Neural progenitor cell (in vitro differentiated cells): ENCODE data around the gene DOCK11. TPM values are rescaled to one million over a fixed set of nuclear protein-coding genes. Genes with fewer than 3 reads are reported as not detected.

Experiments
- DNase-seq: peaks from one replicate; pipeline ENCODE4 v3.0.0-alpha.2; 2016; ENCODE audit warnings: low spot score
- H2AFZ ChIP-seq: fragments of 200-600 bp; sonication (generic); replicated peaks from 2 replicates; pipeline ENCODE4 v1.6.1; 2016; ENCODE audit warnings: antibody characterized with exemption
- H3F3A ChIP-seq: fragments of 200-600 bp; sonication (generic); 2 replicates; pipeline ENCODE4 v1.6.1; 2016; ENCODE audit warnings: antibody characterized with exemption, low read depth
- H3K27ac ChIP-seq: fragments of 200-600 bp; sonication (generic); 2 replicates; pipeline ENCODE4 v1.5.1; 2016; ENCODE audit warnings: mild to moderate bottlenecking
- H3K27me3 ChIP-seq: fragments of 200-600 bp; sonication (generic); 2 replicates; pipeline ENCODE4 v1.6.1; 2016; ENCODE audit warnings: mild to moderate bottlenecking, moderate library complexity
- H3K36me3 ChIP-seq: fragments of 200-600 bp; sonication (generic); 2 replicates; pipeline ENCODE4 v1.5.1; 2016
- H3K4me1 ChIP-seq: fragments of 200-600 bp; sonication (generic); 2 replicates; pipeline ENCODE4 v1.6.1; 2016; ENCODE audit warnings: mixed run types
- H3K4me2 ChIP-seq: fragments of 200-600 bp; sonication (generic); 2 replicates; pipeline ENCODE4 v1.6.1; 2016
- H3K4me3 ChIP-seq: fragments of 200-600 bp; sonication (generic); 2 replicates; pipeline ENCODE4 v1.5.1; 2016
- H3K79me2 ChIP-seq: fragments of 200-600 bp; sonication (generic); 2 replicates; pipeline ENCODE4 v1.6.1; 2016; ENCODE audit warnings: low read depth
- H3K9ac ChIP-seq: fragments of 200-600 bp; sonication (generic); 2 replicates; pipeline ENCODE4 v1.6.1; 2016
- H3K9me3 ChIP-seq: fragments of 200-600 bp; sonication (generic); 2 replicates; pipeline ENCODE4 v1.5.1; 2016; ENCODE audit warnings: low read depth
- H4K20me1 ChIP-seq: fragments of 200-600 bp; sonication (generic); 2 replicates; pipeline ENCODE4 v1.6.1; 2016; ENCODE audit warnings: low read depth
- H3K27ac Mint-ChIP-seq: 3 replicates; pipeline ENCODE4 v1.8.0; 2021; ENCODE audit warnings: mixed read lengths
- H3K27me3 Mint-ChIP-seq: 2 replicates; pipeline ENCODE4 v1.8.0; 2022; ENCODE audit warnings: low read depth, mild to moderate bottlenecking, inconsistent platforms, moderate library complexity, mixed read lengths; ENCODE audit not compliant: insufficient read depth
- H3K36me3 Mint-ChIP-seq: 3 replicates; pipeline ENCODE4 v1.8.0; 2021; ENCODE audit warnings: mixed read lengths
- H3K4me1 Mint-ChIP-seq: 3 replicates; pipeline ENCODE4 v1.8.0; 2021; ENCODE audit warnings: mixed read lengths
- H3K4me3 Mint-ChIP-seq: 3 replicates; pipeline ENCODE4 v1.8.0; 2021; ENCODE audit warnings: mild to moderate bottlenecking, moderate library complexity, mixed read lengths
- H3K9me3 Mint-ChIP-seq: 3 replicates; pipeline ENCODE4 v1.8.0; 2020; ENCODE audit warnings: mixed read lengths
- CTCF ChIP-seq: fragments of 200-600 bp; sonication (generic); IDR thresholded peaks from 2 replicates; pipeline ENCODE4 v1.5.1; 2017; ENCODE audit warnings: antibody characterized with exemption, mild to moderate bottlenecking
- EZH2 ChIP-seq: fragments of 200-600 bp; sonication (generic); IDR thresholded peaks from 2 replicates; pipeline ENCODE4 v1.6.1; 2017; ENCODE audit warnings: antibody characterized with exemption, mild to moderate bottlenecking, moderate library complexity
- EZH2phosphoT487 ChIP-seq: fragments of 200-600 bp; sonication (generic); IDR thresholded peaks from 2 replicates; pipeline ENCODE4 v1.6.1; 2017; ENCODE audit warnings: antibody characterized with exemption
- total RNA-seq: library from RNA; depleted of rRNA; stranded (reverse); fragments of >200 nt; gene quantifications from 2 replicates; pipeline ENCODE4 v1.2.3, GENCODE V29; 2015; ENCODE audit warnings: low replicate concordance

The DOCK11 gene
- total RNA-seq, 1 donor from 2014 or later, result 20.9 TPM

- Histone ChIP-seq H3K27me3 (peaks cover 30% of the 10 kb centered on the region), H3K4me3 (peak overlapping the region; percentile 66), H3K4me1 (peaks cover 4% of the 10 kb centered on the region), H3K79me2 (no peaks in the 10 kb centered on the region), H3F3A (no peaks in the 10 kb centered on the region), H2AFZ (peak overlapping the region; percentile 72), H4K20me1 (peaks cover 3% of the 10 kb centered on the region), H3K9ac (no peak overlapping the region), H3K27ac (no peak overlapping the region), H3K36me3 (no peaks in the 10 kb centered on the region), H3K9me3 (peaks cover 3% of the 10 kb centered on the region), H3K4me2 (peak overlapping the region; percentile 83)
- Mint-ChIP-seq H3K27me3 (peaks cover 3% of the 10 kb centered on the region), H3K4me3 (peak overlapping the region; percentile 91), H3K4me1 (peaks cover 34% of the 10 kb centered on the region), H3K36me3 (no peaks in the 10 kb centered on the region), H3K27ac (peak overlapping the region; percentile 72), H3K9me3 (no peaks in the 10 kb centered on the region)
- peak; percentile 21 for DNase-seq
- TF ChIP-seq EZH2phosphoT487, result no peak
- no peak for TF ChIP-seq CTCF
- TF ChIP-seq EZH2, result no peak
These were observed 1.1 kb downstream of the DOCK11 start for GRCh38 chrX:118496763-118497079.

DNA sequence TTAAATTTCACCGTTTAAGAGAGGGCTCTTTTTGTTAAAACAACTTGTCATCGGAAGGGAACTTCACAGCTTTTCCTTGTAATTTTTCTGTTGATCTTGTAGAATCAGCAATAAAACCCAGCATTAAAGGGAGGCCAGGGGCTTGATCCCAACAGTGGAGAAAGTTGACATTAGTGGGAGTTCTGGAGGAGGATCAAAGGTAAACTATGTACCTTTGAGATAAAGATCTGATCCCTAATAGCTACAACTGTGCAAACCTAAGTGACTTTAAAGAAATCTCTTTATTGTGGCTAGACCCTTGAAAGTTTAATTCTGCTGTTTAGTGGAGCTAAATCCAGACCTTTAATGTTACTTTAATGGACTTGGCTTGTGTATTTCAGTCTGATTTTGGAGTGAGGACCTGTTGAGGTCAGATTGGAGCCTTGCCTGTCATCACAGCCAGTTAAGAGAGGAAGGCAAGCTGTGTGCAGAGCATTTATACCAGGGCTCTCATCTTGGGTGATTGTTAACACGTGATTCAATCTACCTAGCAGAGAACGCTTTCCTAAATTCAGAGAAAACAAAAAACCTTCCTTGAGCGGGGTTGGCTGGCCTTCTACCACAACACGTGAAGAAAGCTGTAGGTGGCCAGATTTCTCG is 1.7 kb downstream of the DOCK11 start:
- no peak overlapping the region for H3K27ac Mint-ChIP-seq
- no peaks in the 10 kb centered on the region for H3K36me3 ChIP-seq
- no peak overlapping the region for H3K9ac ChIP-seq
- H3K4me1 ChIP-seq, result peaks cover 4% of the 10 kb centered on the region
- H3K4me3 ChIP-seq, result peak overlapping the region; percentile 66
- H3K27me3 ChIP-seq, result peaks cover 30% of the 10 kb centered on the region
- TF ChIP-seq CTCF (no peak), EZH2 (no peak), EZH2phosphoT487 (no peak)
- H3K4me2 ChIP-seq, result peak overlapping the region; percentile 83
- H3K27me3 Mint-ChIP-seq, result peaks cover 5% of the 10 kb centered on the region
- peak overlapping the region; percentile 91 for H3K4me3 Mint-ChIP-seq
- H3K27ac ChIP-seq, result no peak overlapping the region
- H2AFZ ChIP-seq, result no peak overlapping the region
- H3K9me3 Mint-ChIP-seq, result peaks cover under 1% of the 10 kb centered on the region
- no peaks in the 10 kb centered on the region for H3F3A ChIP-seq
- peaks cover 5% of the 10 kb centered on the region for H3K36me3 Mint-ChIP-seq
- H3K9me3 ChIP-seq, result peaks cover 3% of the 10 kb centered on the region
- H3K79me2 ChIP-seq, result no peaks in the 10 kb centered on the region
- peaks cover 34% of the 10 kb centered on the region for H3K4me1 Mint-ChIP-seq
- DNase-seq, result no peak
- H4K20me1 ChIP-seq, result peaks cover 3% of the 10 kb centered on the region

- H3F3A ChIP-seq, result no peaks in the 10 kb centered on the region
- H3K36me3 ChIP-seq, result no peaks in the 10 kb centered on the region
- H3K4me2 ChIP-seq, result no peak overlapping the region
- no peak for DNase-seq
- H3K9me3 Mint-ChIP-seq, result peaks cover 6% of the 10 kb centered on the region
- no peak overlapping the region for H3K27ac Mint-ChIP-seq
- H3K4me1 Mint-ChIP-seq, result peaks cover 34% of the 10 kb centered on the region
- no peak overlapping the region for H3K27ac ChIP-seq
- H3K27me3 ChIP-seq, result peaks cover 30% of the 10 kb centered on the region
- H3K9me3 ChIP-seq, result peaks cover 3% of the 10 kb centered on the region
- TF ChIP-seq EZH2, result no peak
- TF ChIP-seq EZH2phosphoT487, result no peak
- no peak for TF ChIP-seq CTCF
- H2AFZ ChIP-seq, result no peak overlapping the region
- H3K4me1 ChIP-seq, result peaks cover 4% of the 10 kb centered on the region
- peaks cover 3% of the 10 kb centered on the region for H4K20me1 ChIP-seq
- peak overlapping the region; percentile 38 for H3K4me3 Mint-ChIP-seq
- H3K9ac ChIP-seq, result no peak overlapping the region
- no peak overlapping the region for H3K4me3 ChIP-seq
- peaks cover 12% of the 10 kb centered on the region for H3K36me3 Mint-ChIP-seq
- peaks cover 5% of the 10 kb centered on the region for H3K27me3 Mint-ChIP-seq
- no peaks in the 10 kb centered on the region for H3K79me2 ChIP-seq
These were observed 2.7 kb downstream of the DOCK11 start for GRCh38 chrX:118498351-118498750.
